OCI-LY7 (cell line): Measurements from ENCODE around the gene SLC25A20.
"Not testable (repeated sequence)": the region's sequence is repeated elsewhere in the genome, so short reads cannot be mapped to it uniquely, and the experiment has no call there.

Experiments
- CTCF ChIP-seq: fragments of 200-600 bp; sonication (generic); conservative IDR thresholded peaks from 2 replicates; pipeline ENCODE4 v1.5.1; 2014; ENCODE audit warnings: mild to moderate bottlenecking, antibody characterized with exemption, low read length, moderate library complexity, mixed read lengths
- EZH2phosphoT487 ChIP-seq: fragments of 200-600 bp; sonication (generic); IDR thresholded peaks from 2 replicates; pipeline ENCODE4 v1.6.1; 2018; ENCODE audit warnings: low read depth, borderline replicate concordance, mild to moderate bottlenecking, mixed run types, antibody characterized with exemption, low read length, moderate library complexity, mixed read lengths

GRCh38 chr3:48827874-48828273 is 70.8 kb downstream of the SLC25A20 start:
- not testable (repeated sequence) for TF ChIP-seq CTCF, EZH2phosphoT487
